PC-9 (cell line): ENCODE measurements around the gene ATAD2B.

Experiments
- EZH2 ChIP-seq: fragments of 200-600 bp; sonication (generic); IDR thresholded peaks from 2 replicates; pipeline ENCODE4 v1.8.0; 2017; ENCODE audit warnings: antibody characterized with exemption, low read depth
- TF ChIP-seq, protein P1 (sequence below): fragments of 200-600 bp; sonication (generic); conservative IDR thresholded peaks from 2 replicates; pipeline ENCODE4 v1.6.1; 2017; ENCODE audit warnings: mixed run types, antibody characterized with exemption, mild to moderate bottlenecking, moderate library complexity

GRCh38 chr2:23791030-23791429, 135.9 kb downstream of the ATAD2B start:
- TF ChIP-seq, protein P1, sequence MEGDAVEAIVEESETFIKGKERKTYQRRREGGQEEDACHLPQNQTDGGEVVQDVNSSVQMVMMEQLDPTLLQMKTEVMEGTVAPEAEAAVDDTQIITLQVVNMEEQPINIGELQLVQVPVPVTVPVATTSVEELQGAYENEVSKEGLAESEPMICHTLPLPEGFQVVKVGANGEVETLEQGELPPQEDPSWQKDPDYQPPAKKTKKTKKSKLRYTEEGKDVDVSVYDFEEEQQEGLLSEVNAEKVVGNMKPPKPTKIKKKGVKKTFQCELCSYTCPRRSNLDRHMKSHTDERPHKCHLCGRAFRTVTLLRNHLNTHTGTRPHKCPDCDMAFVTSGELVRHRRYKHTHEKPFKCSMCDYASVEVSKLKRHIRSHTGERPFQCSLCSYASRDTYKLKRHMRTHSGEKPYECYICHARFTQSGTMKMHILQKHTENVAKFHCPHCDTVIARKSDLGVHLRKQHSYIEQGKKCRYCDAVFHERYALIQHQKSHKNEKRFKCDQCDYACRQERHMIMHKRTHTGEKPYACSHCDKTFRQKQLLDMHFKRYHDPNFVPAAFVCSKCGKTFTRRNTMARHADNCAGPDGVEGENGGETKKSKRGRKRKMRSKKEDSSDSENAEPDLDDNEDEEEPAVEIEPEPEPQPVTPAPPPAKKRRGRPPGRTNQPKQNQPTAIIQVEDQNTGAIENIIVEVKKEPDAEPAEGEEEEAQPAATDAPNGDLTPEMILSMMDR, result no peak
- no peak for TF ChIP-seq EZH2
